Measurements from ENCODE around the gene DIRAS1.

Gene DIRAS1

DNA sequence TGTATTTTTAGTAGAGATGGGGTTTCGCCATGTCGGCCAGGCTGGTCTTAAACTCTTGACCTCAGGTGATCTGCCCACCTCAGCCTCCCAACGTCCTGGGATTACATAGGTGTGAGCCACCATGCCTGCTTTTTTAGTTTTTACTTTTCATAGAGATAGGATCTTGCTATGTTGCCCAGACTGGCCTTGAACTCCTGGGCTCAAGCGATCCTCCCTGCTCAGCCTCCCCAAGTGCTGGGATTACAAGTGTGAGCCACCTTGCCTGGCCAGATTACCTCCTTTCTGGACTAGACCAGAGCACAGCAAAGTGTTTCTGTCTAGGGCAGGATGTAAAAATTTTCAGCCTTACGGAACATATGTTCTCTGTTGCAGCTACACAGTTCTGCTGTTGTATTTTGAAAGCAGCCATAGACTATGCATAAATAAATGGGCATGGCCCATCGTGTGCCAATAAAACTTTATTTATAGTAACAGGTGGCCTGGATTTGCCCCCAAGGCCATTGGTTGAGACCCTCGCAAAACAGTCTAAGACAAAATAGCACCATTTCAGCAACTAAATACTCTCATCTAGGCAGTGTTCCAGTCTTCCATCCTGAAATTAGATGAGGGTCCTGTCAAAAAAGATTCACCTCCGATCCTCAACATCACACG lies 54.7 kb downstream of the DIRAS1 start:
- ATAC-seq (no peak), DNase-seq (no peak)
- H3K36me3 Mint-ChIP-seq (ENCODE audit: low read depth), result no peaks in the 10 kb centered on the region
- H3K27ac Mint-ChIP-seq, result no peak overlapping the region
- no peaks in the 10 kb centered on the region for H3K27me3 Mint-ChIP-seq
- H3K9me3 Mint-ChIP-seq, result no peaks in the 10 kb centered on the region
- H3K4me1 Mint-ChIP-seq, result peaks cover 2% of the 10 kb centered on the region
- no peak overlapping the region for H3K4me3 Mint-ChIP-seq

DNA sequence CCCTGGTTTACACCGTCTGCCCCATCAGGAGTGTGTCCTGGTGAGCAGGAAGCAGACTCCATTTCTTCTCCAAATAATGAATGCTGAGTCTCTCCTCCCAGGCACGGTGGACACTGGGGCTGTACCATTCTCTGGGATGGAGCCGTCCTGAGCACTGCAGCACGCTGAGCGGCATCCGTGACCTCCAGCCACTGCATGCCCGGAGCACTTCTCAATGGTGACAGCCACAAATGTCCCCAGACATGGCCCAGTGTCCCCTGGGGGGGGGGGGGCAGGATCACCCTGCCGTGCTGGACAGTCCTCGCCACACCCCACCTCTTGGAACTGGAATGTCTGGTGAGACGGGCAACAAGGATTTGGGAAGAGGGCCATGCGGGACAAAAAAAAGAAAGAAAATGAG lies 56.1 kb downstream of the DIRAS1 start:
- Mint-ChIP-seq H3K9me3 (no peaks in the 10 kb centered on the region), H3K36me3 (ENCODE audit: low read depth) (no peaks in the 10 kb centered on the region), H3K27me3 (no peaks in the 10 kb centered on the region), H3K4me1 (peaks cover 2% of the 10 kb centered on the region), H3K4me3 (no peak overlapping the region), H3K27ac (peak overlapping the region; percentile 40)
- ATAC-seq (no peak), DNase-seq (no peak)
